GM13976 (cell line): ENCODE data around the gene PSD4.

Source experiments
- DNase-seq: peaks from one replicate; pipeline ENCODE4 v3.0.0; 2012; ENCODE audit warnings: low spot score
- in situ Hi-C: fragments of 300-500 bp; cut with MboI; formaldehyde crosslinking; loops from one replicate; pipeline ENCODE4 v1.12.0; 2022; ENCODE audit warnings: low sequenced_read_pairs, mixed read lengths, inconsistent platforms; ENCODE audit not compliant: unreplicated experiment
- TF ChIP-seq, protein P1 (sequence below): IDR thresholded peaks from 2 replicates; pipeline ENCODE4 v1.5.1; 2012; ENCODE audit warnings: borderline replicate concordance, mild to moderate bottlenecking; ENCODE audit not compliant: insufficient read depth; ENCODE audit errors: extremely low read depth, missing control alignments, control extremely low read depth

The PSD4 gene

DNA sequence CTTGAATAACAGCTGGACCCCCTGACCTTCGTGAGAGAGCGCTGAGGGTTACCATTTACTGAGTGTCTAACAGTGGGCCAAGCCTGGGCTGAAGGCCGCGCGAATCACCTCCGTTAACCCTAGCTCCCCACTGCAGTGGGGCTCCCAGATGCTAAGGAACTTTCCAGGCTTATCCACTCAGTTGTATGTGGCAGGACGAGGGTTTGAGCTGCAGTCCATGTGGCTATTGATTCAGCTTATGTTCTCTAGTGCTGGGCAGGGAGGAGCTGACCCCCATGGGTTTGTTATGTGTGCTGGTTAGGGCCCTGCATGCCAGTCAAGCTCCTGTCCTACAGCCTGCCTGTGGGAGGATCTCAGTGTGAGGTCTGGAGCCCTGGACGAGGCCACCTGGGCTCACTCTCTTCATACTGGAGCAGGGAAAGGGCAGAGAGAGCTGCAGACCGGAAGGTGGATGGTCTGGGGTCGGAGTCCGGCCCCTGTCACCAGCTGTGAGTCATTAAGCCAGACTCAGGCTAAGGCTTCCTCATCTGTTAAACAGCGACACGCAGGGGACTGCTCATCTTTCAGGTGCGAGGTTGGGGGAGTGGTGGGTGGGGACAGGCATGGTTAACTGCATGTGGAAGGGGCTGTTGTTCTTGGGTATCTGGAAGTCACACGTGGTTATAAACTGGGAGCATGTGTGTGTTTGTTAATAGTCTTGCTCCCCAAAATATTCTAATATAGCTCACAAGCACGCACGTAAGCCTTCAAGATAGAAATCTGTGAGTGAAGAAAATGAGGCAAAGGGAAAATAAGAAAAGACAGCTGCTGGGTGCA, 6.6 kb downstream of the PSD4 start:
- in situ Hi-C loops = no loop called here
- TF ChIP-seq, protein P1, sequence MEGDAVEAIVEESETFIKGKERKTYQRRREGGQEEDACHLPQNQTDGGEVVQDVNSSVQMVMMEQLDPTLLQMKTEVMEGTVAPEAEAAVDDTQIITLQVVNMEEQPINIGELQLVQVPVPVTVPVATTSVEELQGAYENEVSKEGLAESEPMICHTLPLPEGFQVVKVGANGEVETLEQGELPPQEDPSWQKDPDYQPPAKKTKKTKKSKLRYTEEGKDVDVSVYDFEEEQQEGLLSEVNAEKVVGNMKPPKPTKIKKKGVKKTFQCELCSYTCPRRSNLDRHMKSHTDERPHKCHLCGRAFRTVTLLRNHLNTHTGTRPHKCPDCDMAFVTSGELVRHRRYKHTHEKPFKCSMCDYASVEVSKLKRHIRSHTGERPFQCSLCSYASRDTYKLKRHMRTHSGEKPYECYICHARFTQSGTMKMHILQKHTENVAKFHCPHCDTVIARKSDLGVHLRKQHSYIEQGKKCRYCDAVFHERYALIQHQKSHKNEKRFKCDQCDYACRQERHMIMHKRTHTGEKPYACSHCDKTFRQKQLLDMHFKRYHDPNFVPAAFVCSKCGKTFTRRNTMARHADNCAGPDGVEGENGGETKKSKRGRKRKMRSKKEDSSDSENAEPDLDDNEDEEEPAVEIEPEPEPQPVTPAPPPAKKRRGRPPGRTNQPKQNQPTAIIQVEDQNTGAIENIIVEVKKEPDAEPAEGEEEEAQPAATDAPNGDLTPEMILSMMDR = no peak
- no peak for DNase-seq

DNA sequence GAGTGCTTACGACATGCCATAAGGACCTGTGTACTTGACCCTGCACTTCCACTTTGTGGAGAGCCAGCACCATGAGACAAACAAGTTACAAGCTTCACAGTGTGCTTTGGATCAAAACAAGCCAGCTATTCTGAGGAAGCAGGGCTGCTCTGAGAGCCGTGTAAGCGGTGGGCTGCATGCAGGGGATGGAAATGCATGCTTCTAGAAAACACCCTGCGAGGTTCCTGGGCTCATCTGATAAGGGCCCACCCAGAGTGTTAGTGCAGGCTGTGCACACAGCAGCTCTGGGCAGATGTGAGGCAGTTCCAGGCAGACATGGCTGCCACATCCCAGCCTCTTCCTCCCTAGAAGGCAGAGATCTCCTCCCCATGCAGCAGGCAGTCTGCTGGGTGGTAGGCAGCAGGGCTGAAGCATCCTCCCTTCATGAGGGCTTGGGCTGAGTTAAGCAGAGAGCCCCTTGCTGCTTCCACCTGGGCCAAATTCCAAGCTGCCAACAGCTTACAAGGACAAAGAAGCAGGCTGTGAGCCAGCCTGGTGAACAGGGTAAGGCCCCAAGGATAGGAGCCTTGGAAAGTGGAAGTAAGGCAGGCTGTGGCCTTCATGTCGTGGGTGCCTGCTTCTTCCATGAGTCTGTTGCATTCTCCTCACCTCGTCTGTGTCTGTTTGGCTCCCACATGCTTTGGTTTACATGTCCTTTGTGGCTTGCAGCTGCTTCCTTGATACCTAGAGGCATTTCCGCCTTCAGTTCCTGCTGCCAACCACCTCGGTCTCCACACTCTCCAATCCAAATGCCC, 7.7 kb downstream of the PSD4 start:
- in situ Hi-C loops = no loop called here
- no peak for DNase-seq
- TF ChIP-seq, protein P1 = no peak

DNA sequence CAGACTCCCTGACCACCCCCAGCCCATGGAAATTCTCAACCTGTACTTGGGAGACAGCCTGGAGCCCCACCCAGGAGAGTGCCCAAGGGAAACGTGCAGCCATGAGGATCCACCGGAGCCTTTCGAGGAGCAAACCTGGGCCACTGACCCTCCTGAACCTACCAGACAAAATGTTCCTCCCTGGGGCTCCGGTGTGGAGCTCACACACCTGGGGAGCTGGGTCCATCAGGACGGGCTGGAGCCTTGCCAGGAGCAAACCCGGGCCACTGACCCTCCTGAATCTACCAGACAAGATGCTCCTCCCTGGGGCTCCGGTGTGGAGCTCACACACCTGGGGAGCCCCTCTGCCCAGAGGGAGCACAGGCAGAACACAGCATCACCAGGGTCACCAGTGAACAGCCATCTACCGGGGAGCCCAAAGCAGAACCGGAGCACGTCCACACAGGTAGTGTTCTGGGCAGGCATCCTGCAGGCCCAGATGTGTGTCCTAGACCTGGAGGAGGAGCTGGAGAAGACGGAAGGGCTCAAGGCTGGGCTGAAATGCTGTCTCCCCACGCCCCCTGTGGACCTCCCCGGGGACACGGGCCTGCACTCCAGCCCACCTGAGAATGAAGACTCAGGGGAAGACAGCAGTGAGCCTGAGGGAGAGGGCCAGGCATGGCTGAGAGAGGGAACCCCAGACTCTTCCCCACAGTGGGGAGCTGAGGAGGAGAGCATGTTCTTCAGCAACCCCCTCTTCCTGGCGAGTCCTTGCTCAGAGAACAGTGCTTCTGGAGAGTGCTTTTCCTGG, 8.9 kb downstream of the PSD4 start:
- in situ Hi-C loops = no loop called here
- TF ChIP-seq, protein P1 = no peak
- DNase-seq = no peak

DNA sequence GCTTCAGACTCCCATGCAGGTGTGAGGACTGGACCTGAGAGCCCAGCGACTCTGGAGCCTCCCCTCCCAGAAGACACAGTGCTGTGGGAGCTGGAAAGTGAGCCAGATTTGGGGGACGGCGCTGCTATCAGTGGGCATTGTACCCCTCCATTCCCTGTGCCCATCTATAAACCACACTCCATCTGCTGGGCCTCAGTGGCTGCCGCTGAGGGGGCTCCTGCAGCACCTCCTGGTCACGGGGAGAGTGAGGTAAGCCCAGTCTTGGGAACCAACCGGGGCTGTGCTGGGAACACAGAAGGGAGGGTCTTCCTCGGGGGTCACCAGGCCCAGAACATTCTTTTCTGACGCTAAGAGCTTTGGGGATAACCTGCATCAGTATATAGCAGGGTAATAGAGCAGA, 9.5 kb downstream of the PSD4 start:
- in situ Hi-C loops = no loop called here
- no peak for DNase-seq
- TF ChIP-seq, protein P1 = no peak

DNA sequence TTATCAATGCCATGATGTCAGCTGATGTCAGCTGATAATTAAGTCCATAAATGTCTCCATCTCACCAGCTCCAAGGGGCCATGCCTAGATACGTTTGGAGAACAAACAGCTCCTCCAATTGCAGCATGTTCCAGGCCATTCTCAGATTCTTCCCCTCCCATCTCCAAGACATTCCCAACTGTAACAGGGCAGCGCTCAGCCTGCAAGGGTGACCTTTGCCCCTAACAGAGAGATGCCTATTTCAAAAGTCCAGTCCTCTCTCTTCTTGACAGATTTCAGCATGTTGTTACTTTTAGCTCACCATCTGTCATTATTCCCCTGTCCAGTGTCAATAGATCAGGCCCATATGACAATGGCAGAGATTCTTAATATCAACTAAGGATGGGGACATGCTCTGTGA, 9.9 kb downstream of the PSD4 start:
- in situ Hi-C loops = no loop called here
- TF ChIP-seq, protein P1 = no peak
- no peak for DNase-seq

DNA sequence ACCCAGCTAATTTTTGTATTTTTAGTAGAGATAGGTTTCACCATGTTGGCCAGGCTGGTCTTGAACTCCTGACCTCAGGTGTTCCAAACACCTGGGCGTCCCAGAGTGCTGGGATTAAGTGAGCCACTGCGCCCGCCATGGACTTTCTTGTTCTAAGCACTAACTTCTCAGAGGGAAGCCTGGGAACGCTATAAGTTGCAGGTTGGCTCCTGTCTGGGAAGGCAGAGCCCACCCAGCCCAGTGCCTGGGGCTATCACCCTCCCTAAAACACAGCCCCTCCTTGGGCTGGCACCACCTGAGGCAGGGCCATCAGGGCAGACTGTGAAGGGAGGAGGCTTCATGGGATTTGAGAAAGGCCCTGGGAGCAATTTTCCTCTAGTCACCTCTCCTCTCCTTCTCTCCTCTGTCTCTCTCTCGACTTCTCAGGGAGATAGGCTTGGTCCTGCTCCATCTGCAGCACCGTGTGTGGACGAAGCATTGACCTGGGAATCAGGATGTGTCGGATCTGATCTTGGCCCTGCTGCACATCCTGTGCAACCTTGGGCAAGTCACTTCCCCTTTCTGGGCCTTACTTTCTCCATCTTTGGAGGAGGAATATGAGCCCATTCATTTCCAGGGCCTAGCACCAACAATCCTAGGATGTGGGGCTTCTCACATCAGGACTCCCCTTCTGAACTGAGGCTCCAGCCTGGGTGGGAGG, 10.9 kb downstream of the PSD4 start:
- DNase-seq = no peak
- TF ChIP-seq, protein P1 = no peak
- in situ Hi-C loops = no loop called here
